ENCODE measurements around the gene UBR3. TPM values are rescaled to one million over a fixed set of nuclear protein-coding genes. Genes with fewer than 3 reads are reported as not detected.
"Not testable (repeated sequence)": the region's sequence is repeated elsewhere in the genome, so short reads cannot be mapped to it uniquely, and the experiment has no call there.

Gene UBR3, protein sequence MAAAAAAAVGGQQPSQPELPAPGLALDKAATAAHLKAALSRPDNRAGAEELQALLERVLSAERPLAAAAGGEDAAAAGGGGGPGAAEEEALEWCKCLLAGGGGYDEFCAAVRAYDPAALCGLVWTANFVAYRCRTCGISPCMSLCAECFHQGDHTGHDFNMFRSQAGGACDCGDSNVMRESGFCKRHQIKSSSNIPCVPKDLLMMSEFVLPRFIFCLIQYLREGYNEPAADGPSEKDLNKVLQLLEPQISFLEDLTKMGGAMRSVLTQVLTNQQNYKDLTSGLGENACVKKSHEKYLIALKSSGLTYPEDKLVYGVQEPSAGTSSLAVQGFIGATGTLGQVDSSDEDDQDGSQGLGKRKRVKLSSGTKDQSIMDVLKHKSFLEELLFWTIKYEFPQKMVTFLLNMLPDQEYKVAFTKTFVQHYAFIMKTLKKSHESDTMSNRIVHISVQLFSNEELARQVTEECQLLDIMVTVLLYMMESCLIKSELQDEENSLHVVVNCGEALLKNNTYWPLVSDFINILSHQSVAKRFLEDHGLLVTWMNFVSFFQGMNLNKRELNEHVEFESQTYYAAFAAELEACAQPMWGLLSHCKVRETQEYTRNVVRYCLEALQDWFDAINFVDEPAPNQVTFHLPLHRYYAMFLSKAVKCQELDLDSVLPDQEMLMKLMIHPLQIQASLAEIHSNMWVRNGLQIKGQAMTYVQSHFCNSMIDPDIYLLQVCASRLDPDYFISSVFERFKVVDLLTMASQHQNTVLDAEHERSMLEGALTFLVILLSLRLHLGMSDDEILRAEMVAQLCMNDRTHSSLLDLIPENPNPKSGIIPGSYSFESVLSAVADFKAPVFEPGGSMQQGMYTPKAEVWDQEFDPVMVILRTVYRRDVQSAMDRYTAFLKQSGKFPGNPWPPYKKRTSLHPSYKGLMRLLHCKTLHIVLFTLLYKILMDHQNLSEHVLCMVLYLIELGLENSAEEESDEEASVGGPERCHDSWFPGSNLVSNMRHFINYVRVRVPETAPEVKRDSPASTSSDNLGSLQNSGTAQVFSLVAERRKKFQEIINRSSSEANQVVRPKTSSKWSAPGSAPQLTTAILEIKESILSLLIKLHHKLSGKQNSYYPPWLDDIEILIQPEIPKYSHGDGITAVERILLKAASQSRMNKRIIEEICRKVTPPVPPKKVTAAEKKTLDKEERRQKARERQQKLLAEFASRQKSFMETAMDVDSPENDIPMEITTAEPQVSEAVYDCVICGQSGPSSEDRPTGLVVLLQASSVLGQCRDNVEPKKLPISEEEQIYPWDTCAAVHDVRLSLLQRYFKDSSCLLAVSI (N-terminal part only)
- total RNA-seq (2014; rRNA removed; shearing (Covaris generic)), result 9.6 and 11.4 TPM in 2 replicates

DNA sequence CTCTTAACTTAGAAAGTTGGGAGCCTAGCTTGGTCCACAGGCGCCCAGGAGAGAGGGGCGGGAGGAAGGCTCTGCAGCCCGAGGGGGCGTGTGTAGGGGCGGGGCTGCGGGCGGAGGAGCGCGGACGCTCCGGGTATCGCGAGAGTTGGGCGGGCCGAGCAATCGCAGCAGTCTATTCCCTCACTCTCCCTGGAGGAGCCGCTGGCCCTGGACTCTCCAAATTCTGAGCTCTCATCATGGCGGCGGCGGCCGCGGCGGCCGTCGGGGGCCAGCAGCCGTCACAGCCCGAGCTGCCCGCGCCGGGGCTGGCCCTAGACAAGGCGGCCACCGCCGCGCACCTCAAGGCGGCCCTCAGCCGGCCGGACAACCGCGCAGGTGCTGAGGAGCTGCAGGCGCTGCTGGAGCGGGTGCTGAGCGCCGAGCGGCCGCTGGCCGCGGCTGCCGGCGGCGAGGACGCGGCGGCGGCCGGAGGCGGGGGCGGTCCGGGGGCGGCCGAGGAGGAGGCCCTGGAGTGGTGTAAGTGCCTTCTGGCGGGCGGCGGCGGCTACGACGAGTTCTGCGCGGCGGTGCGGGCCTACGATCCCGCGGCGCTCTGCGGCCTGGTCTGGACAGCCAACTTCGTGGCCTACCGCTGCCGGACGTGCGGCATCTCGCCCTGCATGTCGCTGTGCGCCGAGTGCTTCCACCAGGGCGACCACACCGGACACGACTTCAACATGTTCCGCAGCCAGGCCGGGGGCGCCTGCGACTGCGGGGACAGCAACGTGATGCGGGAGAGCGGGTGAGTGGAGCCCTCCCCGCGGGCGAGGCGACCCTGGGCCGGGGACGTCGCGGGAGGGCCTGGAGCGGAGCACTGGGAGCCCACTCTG lies at the start of gene UBR3:
TSS of gene UBR3 (plus strand) at position 183 of the 869 bp plus-strand sequence. CDS start at position 237, 54 bp downstream.
- peak; percentile 85 for DNase-seq (ENCODE audit: low spot score)

DNA sequence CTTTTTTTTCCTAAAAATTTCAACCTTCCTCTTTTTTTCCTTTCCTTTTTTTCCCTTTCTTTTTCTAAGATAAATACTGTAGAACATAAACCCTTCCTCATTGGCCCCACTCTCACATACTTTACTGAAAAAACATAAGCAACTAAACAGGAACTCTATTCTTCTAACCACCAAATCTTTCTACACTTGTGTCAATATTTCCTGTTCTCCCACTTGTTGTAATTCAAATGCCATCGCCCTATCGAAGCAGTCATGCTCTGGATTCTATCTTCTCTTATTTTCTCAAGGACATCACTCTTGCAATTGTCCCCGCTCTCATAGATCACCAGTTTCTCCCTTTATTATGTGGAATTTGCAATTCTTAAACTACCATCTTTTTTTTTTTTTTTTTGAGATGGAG lies 48.8 kb upstream of the UBR3 start:
- DNase-seq (ENCODE audit: low spot score), result no peak

DNA sequence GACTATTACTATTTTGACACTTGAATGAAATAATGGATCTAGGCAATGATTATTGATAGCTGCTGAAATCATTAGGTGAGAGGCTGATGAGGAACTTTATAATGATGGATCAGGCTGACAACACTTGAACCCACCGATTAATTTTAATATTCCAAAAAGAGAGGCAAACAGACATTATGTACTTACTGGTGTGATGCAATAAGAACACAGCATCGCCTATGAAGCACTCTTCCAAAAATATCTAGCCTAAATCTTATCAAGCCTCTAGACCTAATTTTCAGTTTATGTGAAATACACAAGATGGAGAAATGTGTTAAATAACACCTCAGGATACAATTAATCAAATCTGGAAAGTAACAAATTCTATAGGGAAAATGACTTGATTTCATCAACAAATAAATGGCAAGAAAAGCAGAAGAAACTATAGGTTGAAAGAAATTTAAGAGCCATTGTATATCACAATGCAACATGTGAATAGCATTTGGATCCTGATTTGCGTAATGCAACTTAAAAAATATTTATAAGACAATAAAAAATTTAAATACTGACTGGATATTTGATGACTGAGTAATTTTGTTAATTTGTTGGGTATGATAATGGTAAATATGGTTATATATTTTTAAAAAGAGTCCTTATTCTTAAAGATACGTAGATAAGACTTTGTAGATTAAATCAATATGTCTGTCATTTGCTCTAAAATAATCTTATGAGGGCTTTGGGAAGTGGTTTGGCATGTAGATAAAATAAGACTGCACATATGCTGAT lies 45.8 kb upstream of the UBR3 start:
- DNase-seq (ENCODE audit: low spot score), result no peak

DNA sequence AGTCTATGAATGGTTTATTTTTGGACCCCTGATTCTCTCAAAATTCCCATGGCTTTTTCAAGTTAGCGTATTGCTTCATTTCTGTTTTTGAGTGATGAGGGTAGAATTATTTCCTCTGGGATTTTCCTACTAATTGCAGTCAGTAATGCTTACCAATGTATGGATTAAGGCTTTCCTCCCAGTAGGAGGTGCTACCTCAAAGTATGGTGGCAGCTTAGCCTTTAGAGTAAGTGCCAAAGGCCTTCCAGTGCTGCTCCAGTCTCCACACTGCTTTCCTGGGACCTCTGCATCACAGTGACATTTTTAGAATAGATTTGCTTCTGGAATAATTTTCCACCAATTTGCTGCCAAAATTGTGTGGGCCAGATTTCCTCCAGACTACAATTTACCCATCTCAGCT lies 44.7 kb upstream of the UBR3 start:
- DNase-seq (ENCODE audit: low spot score), result peak; percentile 16

DNA sequence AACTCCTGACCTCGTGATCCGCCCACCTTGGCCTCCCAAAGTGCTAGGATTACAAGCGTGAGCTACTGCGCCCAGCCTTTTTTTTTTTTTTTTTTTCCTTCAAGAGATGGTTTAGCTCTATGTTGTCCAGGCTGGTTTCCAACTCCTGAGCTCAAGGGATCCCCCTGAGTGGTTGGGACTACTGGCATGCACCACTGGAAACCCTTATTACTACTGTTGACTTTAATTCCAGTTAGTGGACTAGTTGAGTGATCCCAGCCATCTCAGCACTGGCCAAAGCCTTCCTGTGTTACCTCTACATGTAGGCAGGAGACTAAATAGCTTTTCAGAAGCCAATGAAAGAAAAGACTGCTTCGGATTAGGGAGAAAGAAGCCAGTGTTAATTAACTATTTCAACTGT lies 36.7 kb upstream of the UBR3 start:
- DNase-seq (ENCODE audit: low spot score), result no peak

DNA sequence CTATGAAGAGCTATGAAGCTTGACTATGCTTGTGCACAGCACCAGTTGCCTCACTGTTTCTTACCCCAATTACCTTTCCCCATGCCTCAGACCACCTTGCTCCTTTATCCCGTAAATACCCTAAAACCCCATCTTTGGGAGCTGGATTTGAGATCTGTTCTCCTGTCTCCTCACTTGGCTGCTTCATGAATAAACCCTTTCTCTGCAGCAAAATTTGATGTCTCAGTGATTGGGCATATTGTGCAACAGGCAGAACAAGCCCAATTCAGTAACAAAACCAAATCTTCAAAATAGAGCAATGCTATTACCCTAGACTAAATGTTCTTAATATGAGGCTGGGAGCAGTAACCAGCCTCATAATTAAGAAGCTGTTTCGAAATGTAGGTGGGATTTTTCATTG lies 32.1 kb upstream of the UBR3 start:
- no peak for DNase-seq (ENCODE audit: low spot score)

DNA sequence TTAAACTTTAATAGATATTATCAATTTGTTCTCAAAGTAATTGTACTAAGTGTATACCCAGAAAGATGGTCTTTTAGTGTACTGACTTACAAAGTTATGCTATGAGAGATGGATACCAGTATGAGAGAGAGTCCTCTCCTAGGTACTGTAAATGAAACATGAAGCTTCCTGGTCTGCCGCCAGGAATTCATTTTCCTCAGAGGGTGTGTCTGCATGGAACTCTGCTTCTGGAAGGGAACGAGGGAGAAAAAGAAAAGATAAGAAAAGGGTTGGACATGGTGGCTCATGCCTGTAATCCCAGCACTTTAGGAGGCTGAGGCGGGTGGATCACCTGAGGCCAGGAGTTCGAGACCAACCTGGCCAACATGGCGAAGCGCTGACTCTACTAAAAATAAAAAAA lies 30.8 kb upstream of the UBR3 start:
- no peak for DNase-seq (ENCODE audit: low spot score)

DNA sequence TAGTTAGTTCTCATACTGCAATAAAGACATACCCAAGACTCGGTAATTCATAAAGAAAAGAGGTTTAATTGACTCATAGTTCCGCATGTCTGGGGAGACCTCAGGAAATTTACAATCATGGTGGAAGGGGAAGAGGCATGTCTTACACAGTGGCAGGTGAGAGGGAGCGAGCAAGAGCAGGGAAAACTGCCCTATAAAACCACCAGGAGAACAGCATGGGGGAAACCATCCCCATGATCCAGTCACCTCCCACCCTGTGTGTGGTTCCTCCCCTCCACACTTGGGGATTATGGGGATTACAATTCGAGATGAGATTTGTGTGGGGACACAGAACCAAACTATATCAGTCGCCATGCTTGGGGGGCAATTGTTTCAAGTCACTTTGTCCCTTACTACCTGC lies 29.7 kb upstream of the UBR3 start:
- DNase-seq (ENCODE audit: low spot score), result no peak

DNA sequence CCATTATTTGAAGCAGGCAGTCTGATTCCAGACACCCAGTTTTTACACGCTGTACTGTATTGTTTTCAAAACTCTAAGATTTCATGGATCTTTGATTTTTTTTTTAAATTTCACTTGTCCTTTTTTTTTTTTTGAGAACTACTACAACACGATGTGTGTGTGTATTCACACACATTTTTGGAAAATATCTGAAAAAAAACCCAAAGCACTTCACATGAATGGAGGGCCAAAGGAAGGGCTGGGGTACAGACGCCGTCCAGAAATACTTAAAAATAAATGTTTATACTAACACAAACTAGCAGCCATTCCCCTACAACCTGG lies 28.9 kb upstream of the UBR3 start:
- no peak for DNase-seq (ENCODE audit: low spot score)

DNA sequence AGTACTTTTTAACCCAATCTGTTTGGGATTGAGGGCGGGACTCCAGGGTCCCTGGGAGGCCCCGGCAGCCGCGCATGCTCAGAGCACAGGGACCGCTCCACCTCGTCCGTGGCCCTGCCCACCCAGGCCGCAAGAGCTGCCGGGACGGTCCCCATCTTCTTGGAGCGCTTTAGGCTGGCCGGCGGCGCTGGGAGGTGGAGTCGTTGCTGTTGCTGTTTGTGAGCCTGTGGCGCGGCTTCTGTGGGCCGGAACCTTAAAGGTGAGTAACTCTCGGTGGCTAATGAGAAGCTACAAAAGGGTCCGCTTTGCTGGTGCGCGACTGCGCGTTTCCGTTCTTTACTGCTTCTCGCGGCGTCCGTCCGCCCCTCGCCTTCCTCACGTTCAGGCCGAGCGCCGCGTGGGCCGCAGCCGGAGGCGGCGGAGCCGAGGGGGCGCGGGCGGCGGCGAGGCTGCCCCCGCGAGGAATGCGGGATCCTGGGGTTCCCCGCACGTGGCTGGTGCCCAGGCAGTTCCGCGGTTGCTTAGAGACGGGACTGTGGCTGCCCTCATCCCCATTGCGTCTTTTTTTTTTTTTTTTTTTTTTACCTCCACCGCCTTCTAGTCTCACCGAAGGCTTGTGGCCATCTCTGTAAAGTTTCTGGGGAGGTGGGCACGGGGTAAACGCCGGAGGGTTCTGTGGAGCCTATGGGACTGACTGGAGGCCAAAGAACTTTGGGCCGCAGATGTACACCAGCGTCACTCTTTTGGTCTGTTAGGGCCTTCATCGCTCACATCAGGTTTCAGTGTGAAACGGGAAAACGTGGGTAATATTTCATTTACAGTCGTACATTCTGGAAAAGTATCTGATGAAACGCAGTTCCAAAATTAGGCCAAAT lies 28.3 kb upstream of the UBR3 start, which contains the start of gene SSB:
TSS of gene SSB (plus strand) at position 154 of the 875 bp plus-strand sequence. CDS start 2,090 bp downstream, outside the sequence.
- peak; percentile 91 for DNase-seq (ENCODE audit: low spot score)

DNA sequence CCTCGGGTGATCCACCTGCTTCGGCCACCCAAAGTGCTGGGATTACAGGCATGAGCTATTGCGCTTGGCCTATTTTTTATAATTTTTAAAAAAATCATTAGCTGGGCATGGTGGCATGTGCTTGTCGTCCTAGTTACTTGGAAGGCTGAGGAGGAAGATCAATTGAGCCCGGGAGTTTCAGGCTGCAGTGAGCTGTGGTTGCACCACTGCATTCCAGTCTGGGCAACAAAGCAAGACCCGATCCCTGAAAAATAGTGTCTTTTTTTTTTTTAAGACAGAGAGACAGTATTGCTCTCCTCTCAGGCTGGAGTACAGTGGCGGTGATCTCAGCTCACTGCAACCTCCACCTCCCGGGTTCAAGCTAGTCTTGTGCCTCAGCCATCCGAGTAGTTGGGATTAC lies 23.8 kb upstream of the UBR3 start:
- no peak for DNase-seq (ENCODE audit: low spot score)

DNA sequence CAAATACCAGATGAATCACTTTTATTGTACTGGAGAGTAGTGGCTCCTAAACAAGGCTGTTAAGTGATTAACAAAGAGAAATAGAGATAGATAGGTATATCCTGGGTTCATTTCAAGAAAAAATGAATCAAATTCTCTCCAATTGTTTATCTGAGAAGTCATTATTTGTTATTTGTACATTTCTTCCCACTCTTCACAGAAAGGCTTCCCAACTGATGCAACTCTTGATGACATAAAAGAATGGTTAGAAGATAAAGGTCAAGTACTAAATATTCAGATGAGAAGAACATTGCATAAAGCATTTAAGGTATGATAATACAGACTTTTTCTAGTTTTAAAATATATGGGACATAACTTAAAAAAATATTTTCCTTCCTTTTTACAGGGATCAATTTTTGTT lies 20.7 kb upstream of the UBR3 start:
- DNase-seq (ENCODE audit: low spot score), result no peak

DNA sequence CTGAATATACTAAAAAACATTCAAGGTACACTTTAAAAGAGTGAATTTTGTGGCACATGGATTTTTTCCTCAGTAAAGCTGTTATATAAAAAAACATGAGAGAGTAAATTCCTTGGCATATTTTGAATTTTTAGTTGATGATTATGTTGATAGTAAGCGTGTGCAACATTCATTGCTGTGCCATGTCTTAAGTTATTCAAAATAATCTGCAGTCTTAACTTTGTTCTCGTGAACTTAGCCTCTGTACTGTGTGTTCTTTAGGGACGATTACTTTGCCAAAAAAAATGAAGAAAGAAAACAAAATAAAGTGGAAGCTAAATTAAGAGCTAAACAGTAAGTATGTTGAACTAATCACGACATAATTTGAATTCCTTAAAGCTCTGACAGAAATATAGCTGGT lies 19.0 kb upstream of the UBR3 start:
- DNase-seq (ENCODE audit: low spot score), result no peak

DNA sequence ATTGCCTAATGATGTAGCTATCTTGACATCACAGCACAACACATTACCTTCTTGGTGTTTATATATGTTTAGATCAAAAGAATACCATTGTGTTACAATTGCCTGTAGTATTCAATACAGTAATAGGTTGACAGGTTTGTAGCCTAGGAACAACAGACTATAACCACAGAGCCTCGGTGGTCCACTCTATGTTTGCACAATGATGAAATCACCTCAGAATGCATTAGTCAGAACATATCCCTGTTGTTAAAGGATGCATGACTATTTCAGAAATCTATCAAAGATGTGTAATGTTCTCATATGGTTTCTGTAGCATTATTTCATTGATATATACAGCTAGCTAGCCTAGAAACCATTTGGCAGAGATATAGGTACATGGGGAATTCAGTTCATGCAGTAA lies 11.4 kb upstream of the UBR3 start:
- DNase-seq (ENCODE audit: low spot score), result no peak

DNA sequence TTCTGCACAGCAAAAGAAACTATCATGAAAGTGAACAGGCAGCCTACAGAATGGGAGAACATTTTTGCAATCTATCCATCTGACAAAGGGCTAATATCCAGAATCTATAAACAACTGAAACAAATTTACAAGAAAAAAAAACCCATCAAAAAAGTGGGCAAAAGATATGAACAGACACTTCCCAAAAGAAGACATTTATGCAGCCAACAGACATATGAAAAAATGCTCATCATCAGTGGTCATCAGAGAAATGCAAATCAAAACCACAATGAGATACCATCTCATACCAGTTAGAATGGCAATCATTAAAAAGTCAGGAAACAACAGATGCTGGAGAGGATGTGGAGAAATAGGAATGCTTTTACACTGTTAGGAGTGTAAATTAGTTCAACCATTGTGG lies 10.3 kb upstream of the UBR3 start:
- DNase-seq (ENCODE audit: low spot score), result not testable (repeated sequence)

DNA sequence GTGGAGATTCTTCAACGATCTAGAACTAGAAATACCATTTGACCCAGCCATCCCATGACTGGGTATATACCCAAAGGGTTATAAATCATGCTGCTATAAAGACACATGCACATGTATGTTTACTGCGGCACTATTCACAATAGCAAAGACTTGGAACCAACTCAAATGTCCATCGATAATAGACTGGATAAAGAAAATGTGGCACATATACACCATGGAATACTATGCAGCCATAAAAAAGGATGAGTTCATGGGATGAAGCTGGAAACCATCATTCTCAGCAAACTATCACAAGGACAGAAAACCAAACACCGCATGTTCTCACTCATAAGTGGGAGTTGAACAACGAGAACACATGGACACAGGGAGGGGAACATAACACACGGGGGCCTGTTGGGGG lies 9.9 kb upstream of the UBR3 start:
- not testable (repeated sequence) for DNase-seq (ENCODE audit: low spot score)

DNA sequence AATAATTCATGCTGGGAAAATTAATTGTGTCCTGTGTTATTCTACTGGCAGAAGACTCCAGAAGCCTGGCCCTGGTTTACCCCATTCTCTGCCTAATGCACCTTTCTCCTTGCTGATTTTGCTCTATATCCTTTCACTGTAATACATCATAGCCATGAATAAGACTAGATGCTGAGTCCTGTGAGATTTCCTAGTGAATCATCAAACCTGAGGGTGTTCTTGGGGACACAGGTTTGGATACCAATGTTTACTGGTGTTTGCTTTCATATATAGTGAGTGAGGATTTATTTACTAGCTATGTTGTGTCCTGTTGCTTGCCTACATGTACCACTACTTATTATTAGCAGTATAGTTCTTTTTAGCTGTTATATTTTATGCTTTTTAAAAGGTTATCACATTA lies 9.0 kb upstream of the UBR3 start:
- DNase-seq (ENCODE audit: low spot score), result no peak

DNA sequence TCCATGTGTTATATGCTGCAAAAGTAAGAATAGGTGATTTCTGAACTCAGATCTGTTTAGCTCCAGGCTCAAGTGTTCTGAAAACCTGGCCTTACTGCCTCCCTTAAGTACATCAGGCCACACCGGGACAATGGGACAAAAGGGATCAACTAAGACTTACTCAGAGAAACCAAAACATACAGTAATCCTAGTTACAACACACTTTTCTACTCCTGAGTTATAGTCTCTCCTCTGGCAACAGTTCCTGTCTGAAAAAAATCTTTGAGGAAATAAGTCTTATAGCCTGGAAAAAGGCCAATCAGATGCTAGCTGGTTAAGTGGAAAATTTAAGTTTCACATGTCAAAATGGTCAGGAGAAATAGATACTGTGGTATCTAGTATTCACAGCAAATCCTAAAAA lies 8.1 kb upstream of the UBR3 start:
- no peak for DNase-seq (ENCODE audit: low spot score)

DNA sequence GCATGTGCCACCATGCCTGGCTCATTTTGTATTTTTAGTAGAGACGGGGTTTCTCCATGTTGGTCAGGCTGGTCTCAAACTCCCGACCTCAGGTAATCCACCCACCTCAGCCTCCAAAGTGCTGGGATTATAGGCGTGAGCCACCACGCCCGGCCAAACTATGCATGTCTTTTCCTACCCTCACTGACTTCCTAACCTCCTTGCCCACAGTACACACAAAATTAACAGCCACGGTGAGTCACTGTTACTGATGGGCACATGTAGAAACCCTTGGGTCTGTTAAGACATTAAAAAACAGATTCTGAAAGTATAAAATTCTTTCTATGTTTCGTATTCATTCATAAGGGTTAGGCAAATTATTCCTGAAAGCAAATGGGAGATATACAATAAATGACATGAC lies 7.2 kb upstream of the UBR3 start:
- DNase-seq (ENCODE audit: low spot score), result not testable (repeated sequence)

All from HT-29 (cell line).